K562 (cell line): ENCODE results near the gene MYH2. TPM values are rescaled to one million over a fixed set of nuclear protein-coding genes. Genes with fewer than 3 reads are reported as not detected.

Experiments
- ATAC-seq: fragments of 200-7000 bp; cut with Tn5 transposase; 3 replicates; pipeline ENCODE4 v1.9.1; 2020; ENCODE audit warnings: moderate library complexity
- BruUV-seq: library from RNA; stranded (reverse); fragments of 400-500 nt; replicated peaks from 2 replicates; lab custom pipeline; 2021; lab: Mats Ljungman, UMichigan
- CTCF ChIA-PET: fragments of 300-600 bp; formaldehyde crosslinking; extraction: SDS; loops from one replicate; lab custom pipeline; 2021; ENCODE audit warnings: low intra/inter-chr PET ratio; lab: Yijun Ruan, JAX
- POLR2A ChIA-PET: fragments of 300-600, 350-650 bp; sonication (Branson Sonifier 250); formaldehyde crosslinking; extraction: SDS; loops from one replicate; lab custom pipeline; 2021; ENCODE audit warnings: antibody characterized with exemption, inconsistent platforms; lab: Yijun Ruan, JAX
- DNase-seq, 4 experiments: peaks; one replicate each; pipeline versions ENCODE4 v3.0.0 to v3.0.0-alpha.2; 2011 to 2018; ENCODE audit warnings: low spot score in 3 of 4, mixed read lengths in 3 of 4; ENCODE audit errors: extremely low read depth in 1 of 4
- FAIRE-seq: peaks from 2 replicates; lab custom pipeline; 2011; peaks lifted over from hg19 to GRCh38; lab: Jason Lieb, UNC
- H2AFZ ChIP-seq: 2 replicates; pipeline ENCODE4 v1.6.0; 2011; ENCODE audit warnings: low read depth, low read length, control low read depth, inconsistent platforms
- H3K27ac ChIP-seq: fragments of 200-600 bp; 3 replicates; pipeline ENCODE4 v1.8.0; 2011; ENCODE audit warnings: low read depth, mild to moderate bottlenecking, control low read depth, inconsistent platforms, low read length, moderate library complexity, mixed read lengths; ENCODE audit errors: extremely low read depth
- H3K27me3 ChIP-seq, 2 experiments: fragments of 300-600 bp in 1 of 2; 2 replicates in 1 of 2; 3 replicates in 1 of 2; pipeline versions ENCODE4 v1.6.0 to v1.8.0; 2011; ENCODE audit warnings: inconsistent platforms in 2 of 2, low read length in 2 of 2, mild to moderate bottlenecking in 1 of 2, mixed read lengths in 1 of 2, moderate library complexity in 1 of 2; ENCODE audit not compliant: control insufficient read depth in 2 of 2, insufficient read depth in 2 of 2
- H3K36me3 ChIP-seq: fragments of 300-600 bp; 3 replicates; pipeline ENCODE4 v1.8.0; 2011; ENCODE audit warnings: mild to moderate bottlenecking, low read length, inconsistent platforms; ENCODE audit not compliant: control insufficient read depth, insufficient read depth
- H3K4me1 ChIP-seq, 2 experiments: fragments of 200-600 bp in 1 of 2; replicated peaks in 1 of 2; 2 replicates in 1 of 2; 3 replicates in 1 of 2; pipeline versions ENCODE4 v1.5.1 to v1.8.0; 2011; ENCODE audit warnings: inconsistent platforms in 2 of 2, low read length in 2 of 2, mild to moderate bottlenecking in 1 of 2, mixed read lengths in 1 of 2, moderate library complexity in 1 of 2; ENCODE audit not compliant: control insufficient read depth in 2 of 2, insufficient read depth in 2 of 2
- H3K4me2 ChIP-seq: 2 replicates; pipeline ENCODE4 v1.6.1; 2011; ENCODE audit warnings: low read length, control low read depth, inconsistent platforms, mixed read lengths; ENCODE audit not compliant: insufficient read depth
- H3K4me3 ChIP-seq: fragments of 200-600 bp; sonication (generic), shearing (Covaris generic); 2 replicates; pipeline ENCODE4 v1.5.1; 2016; ENCODE audit warnings: control low read depth, inconsistent platforms
- H3K79me2 ChIP-seq: fragments of 200-600 bp; 3 replicates; pipeline ENCODE4 v1.8.0; 2011; ENCODE audit warnings: low read length, inconsistent platforms; ENCODE audit not compliant: control insufficient read depth, insufficient read depth
- H3K9ac ChIP-seq, 2 experiments: 2 replicates each; pipeline versions ENCODE4 v1.6.0 to v1.6.1; 2011; ENCODE audit warnings: low read depth in 2 of 2, low read length in 2 of 2, control low read depth in 1 of 2, inconsistent platforms in 1 of 2, mild to moderate bottlenecking in 1 of 2, mixed read lengths in 1 of 2; ENCODE audit not compliant: insufficient read depth in 1 of 2
- H3K9me1 ChIP-seq: one replicate; pipeline ENCODE4 v1.6.0; 2011; ENCODE audit warnings: inconsistent platforms, mild to moderate bottlenecking, low read length, moderate library complexity; ENCODE audit not compliant: control insufficient read depth, insufficient read depth
- H3K9me3 ChIP-seq: replicated peaks from 2 replicates; pipeline ENCODE4 v1.5.1; 2011; ENCODE audit warnings: low read depth, low read length, inconsistent platforms; ENCODE audit not compliant: control insufficient read depth, insufficient read depth
- H4K20me1 ChIP-seq: replicated peaks from 2 replicates; pipeline ENCODE4 v1.6.1; 2011; ENCODE audit warnings: low read length, inconsistent platforms, mixed read lengths; ENCODE audit not compliant: control insufficient read depth, insufficient read depth
- E2F8 ChIP-seq: fragments of 450-650 bp; IDR thresholded peaks from 2 replicates; pipeline ENCODE4 v1.7.1; 2018; ENCODE audit warnings: mild to moderate bottlenecking, low read depth; ENCODE audit not compliant: partially characterized antibody
- POLR2H ChIP-seq: IDR thresholded peaks from 2 replicates; pipeline ENCODE4 v1.6.1; 2016; ENCODE audit warnings: missing genetic modification characterization, low read depth, mild to moderate bottlenecking, control low read depth, missing compliant biosample characterization, moderate library complexity
- WGBS: fragments of 100-300 bp; shearing (Covaris generic); methylation state at CpG from one replicate; pipeline ENCODE4 v1.1.6; 2016; ENCODE audit warnings: low coverage, mixed read lengths; ENCODE audit not compliant: insufficient coverage; ENCODE audit errors: missing lambda C conversion rate; 5-methylcytosine and 5-hydroxymethylcytosine counted together
- in situ Hi-C: fragments of 300-500 bp; cut with MboI; formaldehyde crosslinking; loops from 4 replicates; pipeline ENCODE4 v1.15.0; 2018; ENCODE audit warnings: inconsistent platforms, mixed read lengths
- intact Hi-C: fragments of 100-400 bp; cut with micrococcal nuclease; formaldehyde crosslinking; loops from 2 replicates; pipeline ENCODE4 v1.14.2; 2022
- polyA plus RNA-seq, 8 experiments: library from polyadenylated mRNA; depleted of rRNA in 4 of 8; stranded (reverse) in 5 of 8; unstranded in 3 of 8; fragments of >200 nt; fragmentation: Nextera tagmentation in 2 of 8; fragmentation: Illumina TruSeq in 1 of 8; extraction: Ambion mirVana in 2 of 8; extraction: Trizol in 1 of 8; gene quantifications; 2 replicates each; pipeline versions ENCODE4 v1.2.1 to v1.2.3, GENCODE V29; 2011 to 2014; ENCODE audit warnings: inconsistent platforms in 1 of 8, missing spikeins in 1 of 8
- total RNA-seq, 7 experiments: library from RNA; depleted of rRNA in 6 of 7; stranded (reverse); fragments of >200 nt in 6 of 7; fragmentation: Illumina TruSeq in 2 of 7; extraction: Trizol in 2 of 7; gene quantifications; 2 replicates each; pipeline versions ENCODE4 v1.2.1 to v1.2.3, GENCODE V29; 2011 to 2021; ENCODE audit warnings: low replicate concordance in 1 of 7

MYH2 gene
- total and polyA plus RNA-seq, 9 of the 15 experiments (the other 6 are each of a cell fraction or from before 2014, with no cell fraction given): not detected

GRCh38 chr17:10518271-10519037, 31.0 kb downstream of the MYH2 start, which contains the start of gene MYH1:
Gene MYH1, minus strand, starts transcription at chr17:10518542. Its CDS starts 1,900 bp downstream, at chr17:10516642.
- DNase-seq (no peak), FAIRE-seq (no peak), ATAC-seq (no peak)
- intact Hi-C loops (no loop called here), in situ Hi-C loops (no loop called here)
- no TSS peak for BruUV-seq
- H3K4me3 ChIP-seq: no peak within 1 kb of the TSS
- TF ChIP-seq E2F8 (no peak), POLR2H (tag) (no peak)
- no peaks in the 10 kb centered on the region for H4K20me1 ChIP-seq
- no peaks in the 10 kb centered on the region for H3K79me2 ChIP-seq
- H3K4me2 ChIP-seq: no peak within 1 kb of the TSS
- ChIA-PET CTCF (no interaction called here), POLR2A (no interaction called here)
- no peaks in the 10 kb centered on the region for H3K36me3 ChIP-seq
- H3K4me1 ChIP-seq: no peaks in the 10 kb centered on the region
- no peak within 1 kb of the TSS for H2AFZ ChIP-seq
- H3K9me3 ChIP-seq: no peaks in the 10 kb centered on the region
- WGBS: 1% methylated on average over 10 of the region's 11 CpGs
- H3K27ac ChIP-seq: no peak within 1 kb of the TSS
- H3K9ac ChIP-seq: no peak within 1 kb of the TSS
- no peaks in the 10 kb centered on the region for H3K27me3 ChIP-seq
- no peaks in the 10 kb centered on the region for H3K9me1 ChIP-seq
